ENCODE data around the gene FAM184B.

Gene FAM184B

GRCh38 chr4:17781300-17782287 is at the start of gene FAM184B:
Gene FAM184B, minus strand, starts transcription at chr4:17781621. Its CDS starts 322 bp downstream, at chr4:17781299.
- peak; percentile 3 for DNase-seq

DNA sequence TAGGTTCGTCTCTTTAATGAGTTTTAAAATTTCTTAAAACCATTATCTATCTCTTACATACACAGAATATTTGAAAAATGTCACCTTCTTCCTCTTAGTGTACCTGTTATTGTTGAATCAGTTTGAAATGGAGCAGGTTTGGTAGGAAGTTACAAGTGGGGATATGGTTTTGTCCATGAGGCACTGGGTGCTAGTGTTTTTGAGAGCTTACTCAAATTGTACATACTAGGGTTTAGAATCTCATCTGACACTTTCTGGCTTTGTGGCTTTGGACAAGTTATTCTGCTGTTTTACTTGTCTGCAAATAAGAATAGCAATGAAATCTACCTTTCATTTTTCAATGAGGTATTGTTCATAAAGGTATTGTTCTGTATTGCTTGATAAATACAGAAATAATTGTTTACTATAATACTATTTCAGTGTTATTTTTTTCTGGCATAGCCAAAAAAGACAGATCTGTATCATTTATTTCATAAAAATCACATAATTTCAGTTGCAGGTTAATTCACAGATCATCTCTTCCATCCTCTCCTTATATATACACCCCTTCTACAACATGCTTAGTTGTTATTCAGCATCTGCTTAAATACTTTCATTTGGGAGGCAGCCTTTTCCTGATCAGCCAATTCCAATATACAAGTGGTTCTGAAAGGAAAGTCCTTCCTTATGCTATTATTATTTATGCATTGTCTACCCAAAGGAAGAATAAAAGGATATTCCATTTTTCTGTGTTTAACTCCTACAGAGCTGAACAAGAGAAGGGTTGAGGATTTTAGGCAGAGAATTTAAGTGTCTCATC is 42.6 kb upstream of the FAM184B start:
- no peak for DNase-seq

DNA sequence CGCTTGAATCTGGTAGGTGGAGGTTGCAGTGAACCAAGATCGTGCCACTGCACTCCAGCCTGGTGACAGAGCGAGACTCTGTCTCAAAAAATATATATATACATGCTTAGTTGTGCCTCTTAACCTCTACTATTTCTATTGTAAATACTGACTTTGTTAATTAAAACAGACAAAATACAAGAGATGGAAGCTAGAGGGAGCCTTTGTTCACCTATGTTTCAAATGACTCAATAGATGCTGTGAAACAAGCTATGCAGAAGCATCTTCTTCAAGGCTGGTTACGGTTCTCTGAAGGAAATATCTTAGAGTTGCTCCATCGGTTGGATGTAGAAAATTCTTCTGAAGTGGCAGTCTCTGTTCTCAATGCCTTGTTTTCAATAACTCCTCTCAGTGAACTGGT is 35.6 kb upstream of the FAM184B start:
- peak; percentile 65 for DNase-seq

DNA sequence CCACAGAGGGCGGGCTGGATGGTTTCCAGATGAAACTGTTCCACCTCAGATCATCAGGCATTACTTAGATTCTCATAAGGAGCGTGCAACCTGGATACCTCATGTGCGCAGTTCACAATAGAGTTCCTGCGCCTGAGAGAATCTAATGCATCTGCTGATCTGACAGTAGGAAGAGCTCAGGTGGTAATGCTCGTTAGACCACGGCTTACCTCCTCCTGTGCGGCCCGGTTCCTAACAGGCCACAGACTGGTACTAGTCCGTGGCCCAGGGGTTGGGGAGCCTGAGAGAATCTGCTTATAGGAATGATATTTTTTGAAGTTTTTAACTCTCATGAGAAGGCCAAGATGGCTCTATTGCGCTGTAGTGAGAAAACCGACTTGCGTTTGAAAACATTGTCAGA is 34.7 kb upstream of the FAM184B start:
- DNase-seq = no peak

GRCh38 chr4:17814140-17814539 is 32.7 kb upstream of the FAM184B start:
- peak; percentile 76 for DNase-seq

GRCh38 chr4:17812801-17813200 is 31.4 kb upstream of the FAM184B start:
- DNase-seq = no peak

DNA sequence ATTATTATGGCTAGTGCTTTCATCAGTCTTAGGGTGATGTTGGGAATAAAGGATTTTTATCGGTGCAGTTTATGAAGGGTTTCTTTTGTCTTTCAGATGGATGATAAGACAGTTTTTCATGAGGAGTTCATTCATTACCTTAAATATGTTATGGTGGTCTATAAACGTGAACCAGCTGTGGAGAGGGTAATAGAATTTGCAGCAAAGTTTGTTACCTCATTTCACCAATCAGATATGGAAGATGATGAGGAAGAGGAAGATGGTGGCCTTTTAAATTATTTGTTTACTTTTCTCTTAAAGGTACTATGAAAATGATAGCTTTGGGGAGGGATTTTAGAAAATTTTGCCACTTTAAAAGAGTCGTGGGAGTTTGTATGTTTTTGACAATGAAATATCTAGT is 30.7 kb upstream of the FAM184B start:
- DNase-seq = no peak

- DNase-seq = no peak
Observed at GRCh38 chr4:17811078-17811603, 29.7 kb upstream of the FAM184B start.

- DNase-seq = peak; percentile 100
Observed at GRCh38 chr4:17810260-17811077, 29.0 kb upstream of the FAM184B start, which contains the start of the genes DCAF16 and NCAPG. Gene DCAF16, minus strand, starts transcription at chr4:17810757. Its CDS starts 6,616 bp downstream, at chr4:17804141. Gene NCAPG, plus strand, starts transcription at chr4:17810979. Its CDS starts 99 bp downstream, at chr4:17811078.

GRCh38 chr4:17809667-17810066 is 28.2 kb upstream of the FAM184B start:
- no peak for DNase-seq

DNA sequence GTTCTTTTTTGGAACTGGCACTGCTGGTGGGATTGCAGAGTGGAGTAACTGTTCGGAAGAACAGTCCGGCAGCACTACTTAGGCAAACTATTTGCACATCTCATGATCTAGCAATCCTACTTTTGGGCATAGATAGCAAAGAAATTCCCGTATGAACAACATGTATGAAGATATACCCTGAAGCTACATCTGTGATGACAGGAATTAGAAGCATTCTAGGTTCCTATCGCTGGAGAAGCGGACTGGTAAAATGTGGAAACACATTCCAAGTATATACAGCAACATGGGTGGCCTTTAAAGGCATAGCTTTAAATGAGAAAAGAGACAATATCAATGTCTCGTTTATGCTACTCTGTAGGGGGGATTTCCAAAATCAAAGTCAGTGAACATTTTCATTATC is 26.0 kb upstream of the FAM184B start:
- no peak for DNase-seq

GRCh38 chr4:17805580-17806155 is 24.2 kb upstream of the FAM184B start:
- DNase-seq = no peak

- no peak for DNase-seq
Observed at GRCh38 chr4:17797808-17798207, 16.4 kb upstream of the FAM184B start.

- DNase-seq = no peak
Observed at GRCh38 chr4:17794730-17795129, 13.3 kb upstream of the FAM184B start.

DNA sequence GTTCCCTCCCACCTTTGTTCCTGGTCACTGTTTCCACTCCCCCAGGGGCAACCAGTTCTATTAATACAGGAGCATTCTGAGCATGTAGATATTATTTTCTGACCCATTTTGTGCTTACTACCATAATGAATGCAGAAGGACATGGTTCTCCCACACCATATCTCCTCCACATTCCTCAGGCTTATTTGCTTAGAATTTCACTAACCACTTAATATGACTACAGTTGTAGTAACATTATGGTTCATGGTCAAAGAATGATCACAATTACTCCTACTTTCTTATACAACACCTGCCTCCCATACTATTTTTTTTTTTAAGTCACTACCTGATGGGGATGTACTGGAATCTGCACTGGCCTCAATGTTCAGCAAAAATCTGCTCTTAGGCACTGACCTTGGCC is 7.5 kb upstream of the FAM184B start:
- DNase-seq = no peak

DNA sequence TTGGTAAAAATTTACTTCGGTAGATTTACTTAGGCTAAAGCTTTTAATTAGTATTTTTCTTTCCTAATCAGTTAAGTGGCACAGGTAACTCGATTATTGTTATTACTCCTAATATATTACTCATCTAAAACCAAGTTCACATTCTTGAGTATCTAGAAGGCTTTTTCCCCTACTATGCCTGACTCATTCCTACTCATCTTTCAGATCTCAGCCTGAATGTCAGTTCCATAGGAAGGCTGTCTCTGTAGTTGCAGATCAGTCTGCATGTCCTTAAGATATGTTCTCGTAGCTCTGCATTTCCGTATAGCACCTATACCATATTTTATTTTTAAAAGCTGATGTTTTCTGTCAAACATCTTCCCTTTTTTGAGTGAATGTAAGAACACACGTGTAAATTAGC is 5.9 kb upstream of the FAM184B start:
- no peak for DNase-seq

GRCh38 chr4:17786567-17786966 is 5.1 kb upstream of the FAM184B start:
- no peak for DNase-seq

- no peak for DNase-seq
Observed at GRCh38 chr4:17785858-17786257, 4.4 kb upstream of the FAM184B start.

DNA sequence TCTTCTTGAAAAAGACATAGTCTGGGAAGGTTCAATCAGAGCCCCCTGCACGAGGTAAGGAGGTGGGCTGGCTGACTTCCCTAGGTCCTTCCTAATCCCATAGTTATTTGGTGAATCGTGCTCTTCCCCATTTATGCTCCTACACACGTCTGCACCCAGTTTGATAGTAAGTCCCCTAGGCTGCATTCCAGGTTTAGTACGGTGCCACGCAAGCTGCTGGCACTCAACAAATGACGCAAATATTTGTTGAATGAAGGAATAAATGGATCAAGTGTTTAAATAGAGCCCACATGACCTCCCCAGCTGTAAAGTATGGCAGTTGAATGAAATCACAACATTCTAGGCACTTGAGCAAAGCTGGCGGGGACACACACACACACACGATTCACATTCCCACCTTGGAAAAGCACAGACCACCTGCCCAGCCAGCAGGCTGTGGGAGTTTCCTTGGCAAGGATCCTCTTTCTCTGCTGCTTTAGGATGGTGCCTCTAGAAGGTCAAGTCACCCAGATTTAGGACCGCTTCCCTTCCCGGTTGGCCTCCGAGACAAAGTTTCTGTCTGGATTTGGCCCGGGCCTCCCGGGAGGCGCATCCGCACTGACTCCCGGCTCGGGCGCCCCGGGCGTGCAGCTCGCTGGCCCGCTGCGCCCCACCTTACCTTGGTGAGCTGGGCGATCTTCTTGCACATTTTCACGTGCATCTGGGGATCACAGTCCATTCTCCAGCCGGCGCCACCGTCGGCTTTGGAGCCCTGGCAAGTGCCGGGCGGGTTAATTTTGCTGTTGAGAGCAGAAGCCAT is 721 bp downstream of the FAM184B start:
- DNase-seq = peak; percentile 2

GRCh38 chr4:17778431-17778830 is 3.0 kb downstream of the FAM184B start:
- no peak for DNase-seq

DNA sequence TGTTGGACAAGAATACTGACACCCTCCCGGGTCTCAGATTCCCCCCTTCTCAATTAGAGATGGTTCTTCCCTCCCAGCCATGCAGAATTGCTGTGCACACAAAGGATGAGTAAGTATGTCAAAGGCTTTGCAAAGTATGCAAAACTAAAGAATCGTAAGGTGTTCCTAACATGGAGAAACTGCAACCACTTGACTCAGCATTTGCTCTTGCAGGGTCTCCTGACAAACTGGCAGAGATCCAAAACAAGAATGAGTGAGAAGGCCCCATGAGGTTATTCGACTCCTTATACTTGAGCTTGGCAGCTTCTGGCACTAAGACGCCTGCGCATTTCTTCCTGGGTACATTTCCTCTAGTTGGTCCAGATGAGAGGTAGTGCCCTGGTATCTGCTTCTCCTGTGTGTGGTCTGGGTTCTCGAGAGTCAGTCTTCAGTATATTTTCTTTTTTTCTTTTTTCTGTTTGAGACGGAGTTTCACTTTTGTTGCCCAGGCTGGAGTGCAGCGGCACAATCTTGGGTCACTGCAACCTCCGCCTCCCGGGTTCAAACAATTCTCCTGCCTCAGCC is 8.2 kb downstream of the FAM184B start:
- DNase-seq = no peak

Measured in suppressor macrophage treated with lipopolysaccharide for 4 hours (primary cell).